HCT116 (cell line): ENCODE data around the gene FAM13C.

ENCODE experiments used
- SIN3A ChIP-seq: IDR thresholded peaks from 2 replicates; pipeline ENCODE4 v1.6.1; 2012; ENCODE audit warnings: low read depth
- SRF ChIP-seq: IDR thresholded peaks from 2 replicates; pipeline ENCODE4 v1.6.1; 2012; ENCODE audit warnings: low read depth
- TCF7L2 ChIP-seq: IDR thresholded peaks from 2 replicates; pipeline ENCODE4 v1.7.0; 2011; ENCODE audit warnings: borderline replicate concordance, inconsistent platforms; ENCODE audit not compliant: insufficient read depth, insufficient read length; ENCODE audit errors: extremely low read depth
- TF ChIP-seq, protein P1 (sequence below), 3 experiments: fragments of 200-600 bp in 1 of 3; sonication (generic) in 1 of 3; IDR thresholded peaks in 2 of 3; conservative IDR thresholded peaks in 1 of 3; 2 replicates each; pipeline ENCODE4 v1.5.1; 2012 to 2017; ENCODE audit warnings: low read depth in 2 of 3, low read length in 2 of 3, antibody characterized with exemption in 1 of 3, borderline replicate concordance in 1 of 3, control low read depth in 1 of 3, mild to moderate bottlenecking in 1 of 3, mixed read lengths in 1 of 3, mixed run types in 1 of 3, moderate library complexity in 1 of 3; ENCODE audit not compliant: insufficient read depth in 1 of 3
- TF ChIP-seq, protein P2 (sequence below): IDR thresholded peaks from 2 replicates; pipeline ENCODE4 v1.6.1; 2012

DNA sequence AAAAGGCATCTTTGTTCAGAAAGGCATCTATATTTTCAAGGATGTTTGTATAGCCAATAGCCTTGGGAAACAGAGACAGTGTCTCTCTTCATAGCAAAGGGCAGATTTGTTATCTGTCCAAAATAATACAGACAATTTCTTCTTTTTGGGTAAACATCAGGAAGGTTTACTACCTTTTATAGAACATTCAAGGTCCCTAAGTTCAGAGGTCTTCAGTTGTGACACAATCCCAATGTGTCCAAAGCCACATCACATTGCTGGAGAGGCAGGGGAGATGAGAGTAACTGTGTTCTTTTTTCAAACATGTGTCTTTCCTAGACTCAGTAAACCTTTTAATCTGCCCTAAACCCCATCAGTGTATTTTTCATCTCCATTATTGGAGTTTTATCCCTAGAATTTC lies 33.6 kb upstream of the FAM13C start:
- TF ChIP-seq SRF (no peak), SIN3A (no peak), TCF7L2 (no peak)
- TF ChIP-seq, protein P1, sequence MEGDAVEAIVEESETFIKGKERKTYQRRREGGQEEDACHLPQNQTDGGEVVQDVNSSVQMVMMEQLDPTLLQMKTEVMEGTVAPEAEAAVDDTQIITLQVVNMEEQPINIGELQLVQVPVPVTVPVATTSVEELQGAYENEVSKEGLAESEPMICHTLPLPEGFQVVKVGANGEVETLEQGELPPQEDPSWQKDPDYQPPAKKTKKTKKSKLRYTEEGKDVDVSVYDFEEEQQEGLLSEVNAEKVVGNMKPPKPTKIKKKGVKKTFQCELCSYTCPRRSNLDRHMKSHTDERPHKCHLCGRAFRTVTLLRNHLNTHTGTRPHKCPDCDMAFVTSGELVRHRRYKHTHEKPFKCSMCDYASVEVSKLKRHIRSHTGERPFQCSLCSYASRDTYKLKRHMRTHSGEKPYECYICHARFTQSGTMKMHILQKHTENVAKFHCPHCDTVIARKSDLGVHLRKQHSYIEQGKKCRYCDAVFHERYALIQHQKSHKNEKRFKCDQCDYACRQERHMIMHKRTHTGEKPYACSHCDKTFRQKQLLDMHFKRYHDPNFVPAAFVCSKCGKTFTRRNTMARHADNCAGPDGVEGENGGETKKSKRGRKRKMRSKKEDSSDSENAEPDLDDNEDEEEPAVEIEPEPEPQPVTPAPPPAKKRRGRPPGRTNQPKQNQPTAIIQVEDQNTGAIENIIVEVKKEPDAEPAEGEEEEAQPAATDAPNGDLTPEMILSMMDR (IDR thresholded peaks at IDR 0.05 in 2 of 3, conservative IDR thresholded peaks at IDR 0.05 in 1 of 3; ENCODE audit: borderline replicate concordance in 1 of 3, insufficient read depth in 1 of 3, low read depth in 2 of 3, low read length in 2 of 3), result no peak
- TF ChIP-seq, protein P2, sequence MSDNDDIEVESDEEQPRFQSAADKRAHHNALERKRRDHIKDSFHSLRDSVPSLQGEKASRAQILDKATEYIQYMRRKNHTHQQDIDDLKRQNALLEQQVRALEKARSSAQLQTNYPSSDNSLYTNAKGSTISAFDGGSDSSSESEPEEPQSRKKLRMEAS, result no peak
